Femur (tissue), 1 donor: ENCODE results near the gene FBXL20.
A peak's percentile ranks its signal among the peaks of the same experiment; 100 is the strongest.
"Not testable (repeated sequence)": the region's sequence is repeated elsewhere in the genome, so short reads cannot be mapped to it uniquely, and the experiment has no call there.

ENCODE experiments used
- DNase-seq: peaks from one replicate; pipeline ENCODE4 v3.0.0-alpha.2; 2017

Gene FBXL20, protein sequence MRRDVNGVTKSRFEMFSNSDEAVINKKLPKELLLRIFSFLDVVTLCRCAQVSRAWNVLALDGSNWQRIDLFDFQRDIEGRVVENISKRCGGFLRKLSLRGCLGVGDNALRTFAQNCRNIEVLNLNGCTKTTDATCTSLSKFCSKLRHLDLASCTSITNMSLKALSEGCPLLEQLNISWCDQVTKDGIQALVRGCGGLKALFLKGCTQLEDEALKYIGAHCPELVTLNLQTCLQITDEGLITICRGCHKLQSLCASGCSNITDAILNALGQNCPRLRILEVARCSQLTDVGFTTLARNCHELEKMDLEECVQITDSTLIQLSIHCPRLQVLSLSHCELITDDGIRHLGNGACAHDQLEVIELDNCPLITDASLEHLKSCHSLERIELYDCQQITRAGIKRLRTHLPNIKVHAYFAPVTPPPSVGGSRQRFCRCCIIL

DNA sequence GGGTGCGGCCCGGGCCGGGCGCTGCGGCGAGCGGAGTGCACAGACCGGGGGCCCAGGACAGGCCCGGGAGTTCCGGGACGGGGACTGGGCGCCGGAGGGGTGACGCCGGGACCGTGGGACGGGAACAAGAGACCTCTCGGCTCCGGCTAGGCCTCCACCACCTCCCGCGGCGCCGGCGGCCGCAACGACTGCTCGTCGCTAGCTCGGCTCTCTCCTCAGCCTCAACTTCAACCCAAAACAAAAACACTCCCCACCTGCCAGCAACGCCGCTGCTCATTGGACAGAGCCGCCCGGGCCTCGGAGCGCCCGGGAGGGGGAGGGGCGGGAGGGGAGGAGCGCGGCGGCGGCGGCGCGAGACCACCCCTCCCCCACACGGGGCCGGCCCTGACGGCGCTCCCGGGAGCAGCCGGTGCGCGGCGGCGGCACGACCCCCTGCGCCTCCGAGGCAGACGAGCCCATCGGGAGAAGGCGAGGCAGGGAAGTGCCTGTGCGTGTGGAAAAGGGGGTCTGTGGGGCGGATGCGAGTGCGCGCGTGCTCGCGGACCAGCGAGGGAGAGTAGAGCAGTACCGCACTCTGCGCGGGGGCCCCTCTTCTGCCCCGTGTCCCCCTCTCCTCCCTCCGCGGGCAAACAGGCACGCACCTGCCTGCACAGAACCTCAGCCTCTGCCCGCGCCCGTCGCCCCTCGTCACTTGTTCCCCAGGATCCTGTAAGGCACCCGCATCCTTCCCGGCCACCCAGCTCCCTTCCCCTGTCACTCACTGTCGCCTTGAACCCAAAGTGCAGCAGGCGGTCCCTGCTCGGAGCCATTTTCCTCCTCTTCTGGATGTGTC is at the start of gene FBXL20:
Gene FBXL20, minus strand, starts transcription at position 215 of the 832 bp plus-strand sequence. CDS start 224 bp downstream, outside the sequence.
- peak; percentile 96 for DNase-seq

DNA sequence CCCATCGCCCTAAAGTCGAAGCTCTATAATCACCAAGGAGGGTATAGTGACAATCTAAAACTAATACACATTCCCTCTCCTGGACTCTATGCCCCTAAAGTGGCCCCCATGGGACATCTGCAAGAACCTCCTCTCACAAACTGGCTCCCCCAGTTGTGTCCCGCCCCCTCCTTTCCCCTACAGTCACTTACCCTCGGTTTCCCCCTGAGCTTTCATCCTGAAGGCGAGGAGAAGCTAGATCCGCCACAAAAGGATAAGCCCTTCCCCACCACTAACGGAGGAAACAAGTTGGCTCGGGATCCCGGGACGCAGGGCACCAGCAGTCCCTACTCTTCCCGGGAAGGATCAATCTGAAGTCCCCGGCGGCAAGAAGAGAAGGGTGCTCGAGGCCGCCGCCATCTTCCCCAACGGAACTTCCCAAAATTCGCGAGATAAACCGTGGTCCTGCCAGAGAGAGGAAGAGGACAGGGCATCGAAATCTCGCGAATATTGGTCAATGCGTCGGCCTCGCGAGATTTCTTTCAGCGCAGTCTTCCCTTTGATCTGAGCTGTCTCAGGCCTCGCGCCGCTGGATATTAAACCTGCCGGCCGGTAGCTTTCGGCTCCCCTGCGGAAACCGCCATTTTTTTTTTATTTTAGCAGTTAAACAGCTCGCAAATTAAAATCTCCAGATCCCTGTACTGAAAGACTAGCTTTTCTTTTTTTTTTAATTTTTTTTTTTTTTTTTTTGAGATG is 49.6 kb upstream of the FBXL20 start, which contains the start of gene MED1:
Gene MED1, minus strand, starts transcription at position 417 of the 735 bp plus-strand sequence. Its CDS starts 201 bp downstream, at position 216.
- DNase-seq, result peak; percentile 98

DNA sequence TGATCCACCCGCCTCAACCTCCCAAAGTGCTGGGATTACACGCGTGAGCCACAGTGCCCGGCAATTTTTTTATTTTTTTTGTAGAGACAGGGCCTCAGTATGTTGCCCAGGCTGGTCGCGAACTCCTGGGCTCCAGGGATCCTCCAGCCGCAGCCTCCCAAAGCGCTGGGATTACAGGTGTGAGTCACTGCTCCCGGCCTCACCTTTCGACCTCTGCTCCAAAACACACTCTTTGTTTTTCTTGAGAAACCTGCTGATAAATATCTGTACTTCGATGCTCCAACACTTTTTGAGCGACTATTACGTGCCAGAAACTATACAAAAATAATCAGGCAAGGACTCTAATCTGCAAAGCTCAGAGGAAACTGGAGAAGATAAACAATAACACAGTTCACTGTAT is 48.6 kb upstream of the FBXL20 start:
- DNase-seq, result no peak

DNA sequence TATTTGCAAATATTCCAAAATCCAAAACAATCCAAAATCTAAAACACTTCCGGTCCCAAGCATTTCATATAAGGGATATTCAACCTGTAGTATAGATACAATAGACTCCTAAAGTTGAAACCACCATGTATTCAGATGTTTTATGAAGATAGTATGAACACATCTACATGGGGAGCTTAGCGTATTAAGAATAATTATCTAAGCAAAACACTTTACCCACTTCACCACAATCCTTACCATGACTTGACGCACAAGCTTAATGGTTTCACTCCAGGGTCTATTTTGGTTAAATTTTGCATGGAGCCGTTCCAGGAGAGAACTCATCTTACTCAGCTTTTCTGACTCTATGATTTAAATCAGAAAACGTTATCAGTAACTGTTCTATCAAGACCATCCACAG is 46.1 kb upstream of the FBXL20 start:
- DNase-seq, result no peak

DNA sequence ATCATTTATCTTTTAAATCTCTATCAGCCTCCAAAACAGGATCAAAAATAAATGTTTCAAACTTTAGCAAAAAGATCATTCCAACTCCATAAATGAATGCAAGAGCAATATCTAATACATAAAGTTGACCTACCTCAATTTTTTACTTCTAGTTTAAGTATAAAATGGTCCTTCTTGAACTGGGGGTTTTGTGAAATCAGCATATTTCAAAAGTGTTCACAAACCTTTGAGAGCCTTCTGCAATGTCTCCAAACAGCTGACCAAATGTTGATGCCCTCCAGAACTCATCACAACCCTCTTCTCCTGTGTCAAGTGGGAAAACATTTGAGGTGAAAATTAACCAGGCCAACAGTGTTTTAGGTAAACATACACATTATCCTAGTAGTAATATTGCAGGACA is 41.9 kb upstream of the FBXL20 start:
- DNase-seq, result no peak

DNA sequence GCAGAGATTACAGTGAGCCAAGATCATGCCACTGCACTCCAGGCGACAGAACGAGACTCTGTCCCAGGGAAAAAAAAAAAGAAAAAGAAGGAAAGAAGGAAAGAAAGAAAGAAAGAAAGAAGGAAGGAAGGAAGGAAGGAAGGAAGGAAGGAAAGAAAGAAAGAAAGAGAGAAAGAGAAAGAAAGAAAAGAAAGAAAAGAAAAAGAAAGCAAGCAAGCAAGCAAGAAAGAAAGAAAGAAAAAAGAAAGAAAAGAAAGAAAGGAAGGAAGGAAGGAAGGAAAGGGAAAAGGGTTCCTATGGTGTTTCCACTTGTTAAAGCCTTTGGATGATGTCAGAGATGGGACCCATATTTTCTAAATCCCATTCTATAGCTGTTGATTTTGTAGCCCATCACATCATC is 38.4 kb upstream of the FBXL20 start:
- DNase-seq, result not testable (repeated sequence)

DNA sequence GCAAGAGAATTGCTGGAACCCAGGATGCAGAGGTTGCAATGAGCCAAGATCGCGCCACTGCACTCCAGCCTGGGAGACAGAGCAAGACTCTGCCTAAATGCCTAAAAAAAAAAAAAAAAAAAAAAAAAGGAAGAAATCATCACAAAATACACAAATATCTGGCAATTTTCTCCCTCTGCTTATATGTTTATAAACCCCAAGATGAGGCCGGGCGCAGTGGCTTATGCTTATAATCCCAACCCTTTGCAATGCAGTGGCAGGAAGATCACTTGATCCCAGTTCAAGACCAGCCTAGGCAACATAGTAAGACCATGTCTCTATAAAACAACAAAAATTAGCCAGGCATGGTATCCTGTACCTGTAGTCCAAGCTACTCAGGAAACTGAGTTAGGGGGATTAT is 28.2 kb upstream of the FBXL20 start:
- DNase-seq, result no peak

DNA sequence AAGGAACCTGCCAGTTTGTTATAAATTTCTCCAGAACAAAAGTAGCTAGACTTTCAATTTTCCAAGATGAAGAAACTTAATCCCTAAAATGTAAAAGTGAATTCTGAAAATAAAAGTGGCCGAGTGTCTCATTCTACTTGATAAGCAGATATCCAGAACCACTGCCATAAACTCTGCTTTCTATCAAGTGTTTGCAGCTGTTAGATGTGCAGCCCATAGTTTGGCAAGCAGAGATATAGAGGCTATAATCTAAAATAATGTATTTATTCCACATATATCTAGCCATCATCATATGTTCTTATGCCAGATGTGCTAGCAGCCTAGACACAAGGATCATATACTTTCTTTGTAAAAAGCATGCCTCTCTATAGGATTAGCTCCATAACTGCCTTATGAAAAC is 14.7 kb upstream of the FBXL20 start:
- no peak for DNase-seq

DNA sequence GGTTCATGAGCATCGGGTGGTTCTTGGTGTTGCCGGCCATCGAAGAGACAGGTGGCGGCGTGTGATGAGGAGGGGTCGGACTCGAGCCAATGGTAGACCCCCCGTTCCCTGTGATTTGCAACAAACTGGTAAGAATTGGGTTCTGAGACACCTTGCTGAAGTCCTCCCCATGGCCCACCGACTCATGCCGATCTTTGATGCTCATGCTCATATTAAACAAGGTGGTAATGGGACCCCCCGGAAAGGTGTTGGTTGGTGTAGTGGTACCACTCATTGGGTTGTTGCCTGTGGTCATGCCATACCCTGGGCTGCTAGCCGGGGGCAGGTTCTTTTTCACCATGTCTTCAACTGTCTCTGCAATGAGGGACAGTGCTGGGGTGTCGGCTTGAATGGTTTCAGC is 8.9 kb upstream of the FBXL20 start:
- DNase-seq, result no peak

DNA sequence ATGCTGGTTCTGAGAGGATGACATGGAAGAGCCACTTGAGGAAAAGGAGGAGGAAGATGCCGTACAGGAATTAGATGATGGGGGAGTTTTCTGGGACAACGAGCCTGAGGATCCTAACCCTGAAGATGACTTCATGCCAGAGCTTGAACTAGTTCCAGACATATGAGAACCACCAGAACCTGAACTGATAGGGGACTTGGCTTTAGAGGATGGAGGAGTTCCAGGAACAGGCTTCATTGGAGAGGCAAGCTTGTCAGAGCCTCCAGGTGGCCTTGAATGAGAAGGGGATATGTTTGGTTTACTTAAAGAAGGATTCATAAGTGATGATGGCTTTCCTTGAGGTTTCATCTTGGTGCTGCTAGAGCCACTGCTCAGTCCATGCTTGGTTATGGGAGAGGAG is 6.9 kb upstream of the FBXL20 start:
- DNase-seq, result no peak

DNA sequence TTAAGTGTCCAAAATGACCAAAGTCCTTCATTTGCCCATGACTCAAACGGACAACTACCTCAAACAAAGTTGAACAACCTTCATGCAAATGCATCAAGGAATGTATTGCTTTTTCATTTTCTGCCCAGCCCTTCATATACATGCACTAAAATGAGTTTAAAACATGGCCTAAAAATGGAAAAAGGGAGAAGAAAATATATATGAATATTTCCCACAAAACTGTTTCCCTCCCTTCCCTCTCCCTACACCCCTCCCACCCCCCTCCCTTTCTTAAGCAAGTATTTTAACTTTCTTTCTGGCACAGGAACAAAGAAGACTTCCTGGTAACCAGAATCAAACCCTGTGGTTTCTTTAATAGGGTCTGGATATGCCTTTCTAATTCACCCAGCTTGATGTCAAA is 5.5 kb upstream of the FBXL20 start:
- no peak for DNase-seq

DNA sequence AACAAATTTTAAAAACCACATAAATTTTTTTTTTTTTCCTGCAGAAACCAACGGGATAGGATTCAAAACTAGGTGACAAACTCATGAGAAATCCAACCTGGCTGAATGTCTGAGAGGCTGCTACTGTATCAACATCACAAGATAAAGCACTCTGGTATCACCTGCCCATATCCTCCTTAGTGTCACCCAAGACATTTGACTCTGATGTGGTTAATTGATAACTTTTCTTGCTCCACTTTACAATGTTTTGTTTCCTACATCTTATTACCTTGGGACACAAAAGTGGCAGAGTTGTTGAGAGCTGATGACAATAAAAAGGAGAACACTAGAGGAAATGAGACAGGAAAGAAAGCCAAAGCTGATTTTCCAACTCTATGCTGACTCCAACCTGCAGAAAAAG is 4.0 kb upstream of the FBXL20 start:
- no peak for DNase-seq

DNA sequence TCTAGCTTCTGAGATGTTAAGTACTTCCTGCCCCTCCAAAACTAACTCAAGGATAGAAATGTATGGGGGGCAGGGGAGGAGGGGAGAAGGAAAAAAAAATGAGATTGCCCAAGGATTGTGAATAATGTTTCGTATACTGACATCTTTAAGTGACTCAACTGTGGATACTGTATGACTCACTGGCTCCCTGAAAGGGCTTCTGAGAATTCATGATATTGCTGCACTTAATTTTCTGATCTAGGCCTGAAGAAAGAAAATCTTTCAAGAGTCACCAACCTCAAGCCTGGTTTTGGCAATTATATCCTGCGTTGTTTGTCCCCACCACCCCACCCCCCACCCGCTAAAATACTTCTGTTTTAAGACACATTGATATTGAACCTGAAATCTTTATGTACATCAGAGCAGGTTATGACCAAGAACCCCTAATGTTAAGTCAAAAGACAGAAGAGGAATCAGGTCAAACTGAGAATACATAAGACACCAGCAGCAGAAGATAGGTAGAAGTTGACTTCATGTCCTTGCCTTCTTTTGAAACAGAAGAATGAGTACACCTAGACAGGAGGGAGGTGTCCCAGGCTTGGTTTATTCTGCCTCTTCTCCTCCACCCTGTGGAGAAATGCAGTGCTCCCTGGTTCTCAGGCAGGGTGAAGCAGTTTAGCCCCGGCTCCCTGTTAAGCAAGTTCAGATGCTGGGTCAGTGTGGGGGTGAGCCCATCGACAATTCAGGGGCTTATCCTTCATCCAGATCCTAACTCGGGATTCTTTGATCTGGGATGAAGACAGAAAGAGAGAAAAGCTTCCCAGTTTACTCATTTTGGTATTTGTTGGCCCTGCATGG is 3.3 kb upstream of the FBXL20 start:
- DNase-seq, result no peak

DNA sequence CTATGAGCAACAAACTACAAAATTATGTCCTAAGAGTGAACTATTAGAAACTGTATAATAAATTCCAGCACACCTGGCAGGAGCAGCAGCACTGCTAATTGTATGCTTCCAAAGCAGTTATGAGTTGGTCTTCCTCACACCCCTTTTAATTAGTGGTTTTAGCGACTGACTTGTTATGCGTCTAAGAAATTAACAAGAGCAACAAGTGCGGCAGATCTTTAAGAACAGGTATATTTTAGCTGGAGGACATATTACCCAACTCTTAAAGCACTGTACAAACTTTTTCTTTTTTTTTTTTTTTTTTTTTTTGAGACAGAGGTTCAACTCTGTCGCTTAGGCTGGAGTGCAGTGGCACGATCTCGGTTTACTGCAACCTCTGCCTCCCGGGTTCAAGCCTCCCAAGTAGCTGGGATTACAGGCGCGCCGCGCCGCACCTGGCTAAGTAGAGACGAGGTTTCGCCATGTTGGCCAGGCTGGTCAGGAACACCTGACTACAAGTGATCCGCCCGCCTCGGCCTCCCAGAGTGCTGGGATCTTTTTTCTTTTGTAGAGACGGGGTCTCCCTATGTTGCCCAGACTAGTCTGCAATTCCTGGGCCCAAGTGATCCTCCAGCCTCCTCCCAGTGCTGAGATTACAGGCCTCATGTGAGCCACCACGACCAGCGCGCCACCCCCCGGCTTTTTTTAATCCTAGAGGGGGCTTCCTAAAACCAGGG is 1.6 kb upstream of the FBXL20 start:
- DNase-seq, result no peak

DNA sequence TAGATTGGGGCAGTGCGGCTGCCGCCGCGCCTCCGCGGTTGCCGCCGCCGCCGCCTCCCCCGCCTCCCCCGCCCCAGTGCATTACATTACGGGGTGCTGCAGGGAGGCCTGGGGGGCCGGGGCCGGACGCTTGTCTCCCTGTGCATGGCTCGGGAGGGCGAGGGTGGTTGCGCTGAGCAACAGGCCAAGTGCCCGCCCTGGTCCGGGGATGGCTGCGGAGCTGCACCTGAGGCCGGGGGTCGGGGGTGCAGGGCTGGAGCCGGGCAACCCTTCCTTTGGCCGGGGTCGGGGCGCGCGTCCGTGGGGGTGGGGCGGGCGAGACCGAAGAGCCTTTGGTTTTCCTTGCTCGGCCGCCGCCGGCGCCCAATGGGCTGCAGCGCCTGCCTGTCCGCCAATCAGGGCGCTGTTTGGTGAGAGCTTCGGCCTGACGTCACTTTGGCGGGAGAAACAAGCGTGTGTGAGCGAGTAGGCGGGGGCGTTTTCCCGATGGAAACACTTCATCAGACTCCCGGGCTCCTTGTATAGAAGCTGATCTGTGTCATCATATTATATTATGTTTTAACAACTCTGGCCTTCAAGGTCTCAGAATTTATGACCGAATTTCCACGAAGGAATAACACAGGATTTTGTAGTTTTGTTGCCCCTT is 941 bp upstream of the FBXL20 start:
- peak; percentile 96 for DNase-seq

DNA sequence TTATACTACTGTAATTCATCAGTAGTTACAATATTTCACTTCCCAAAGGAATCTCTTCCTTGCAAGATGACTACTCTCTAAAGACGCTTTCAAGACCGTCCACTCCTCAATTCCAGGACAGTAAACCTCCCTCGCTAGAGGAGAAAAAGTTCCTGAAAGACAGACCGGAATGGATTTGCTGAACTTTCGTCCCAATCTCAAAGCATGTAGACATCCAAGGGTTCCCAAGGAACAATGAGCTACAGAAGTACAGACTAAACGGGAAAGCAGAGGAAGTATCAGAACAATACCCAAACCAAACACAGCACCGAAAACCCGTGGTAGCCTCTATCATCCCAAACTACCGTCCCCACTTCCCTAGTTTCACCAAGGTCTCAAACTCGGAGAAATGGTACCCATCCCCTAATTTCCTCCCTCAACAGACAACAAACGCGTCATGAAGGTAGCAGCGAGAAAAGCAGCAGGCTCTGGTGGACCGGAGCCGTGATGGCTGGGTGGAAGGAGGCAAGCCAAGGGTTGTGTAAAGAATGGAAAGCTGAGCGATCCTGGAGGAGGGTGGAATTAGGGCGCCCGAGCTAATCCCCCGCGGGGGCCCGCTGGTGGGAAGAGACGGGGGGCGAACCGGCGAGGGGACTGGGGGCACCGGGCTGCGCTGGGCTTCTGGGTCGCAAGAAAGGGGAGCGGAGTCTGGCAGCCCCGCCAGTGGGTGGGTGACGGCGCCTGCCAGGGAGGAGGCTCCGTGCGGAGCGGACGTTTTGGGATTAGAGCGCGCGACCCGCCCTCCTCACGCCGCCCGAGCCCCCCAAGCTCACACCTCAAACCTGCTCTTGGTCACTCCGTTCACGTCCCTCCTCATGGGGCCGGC is 647 bp downstream of the FBXL20 start:
- DNase-seq, result peak; percentile 46

DNA sequence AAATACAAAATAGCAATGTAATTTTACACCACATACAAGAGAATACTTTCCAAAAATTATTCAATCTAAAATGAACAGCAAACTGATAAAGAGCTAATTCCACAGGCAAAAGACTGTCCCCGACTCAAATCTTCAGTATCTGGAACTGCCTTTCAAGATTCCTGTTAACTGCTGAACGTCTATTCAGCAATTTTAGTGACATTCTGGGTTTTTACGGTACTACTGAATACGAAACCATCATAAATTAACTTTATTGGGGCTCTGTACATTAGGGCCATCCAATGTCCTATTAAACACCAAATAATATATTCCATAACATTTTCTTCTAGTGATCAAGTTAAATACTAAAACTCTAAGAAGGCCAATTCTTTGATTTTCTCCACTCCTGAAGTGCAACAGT is 1.6 kb downstream of the FBXL20 start:
- DNase-seq, result no peak

DNA sequence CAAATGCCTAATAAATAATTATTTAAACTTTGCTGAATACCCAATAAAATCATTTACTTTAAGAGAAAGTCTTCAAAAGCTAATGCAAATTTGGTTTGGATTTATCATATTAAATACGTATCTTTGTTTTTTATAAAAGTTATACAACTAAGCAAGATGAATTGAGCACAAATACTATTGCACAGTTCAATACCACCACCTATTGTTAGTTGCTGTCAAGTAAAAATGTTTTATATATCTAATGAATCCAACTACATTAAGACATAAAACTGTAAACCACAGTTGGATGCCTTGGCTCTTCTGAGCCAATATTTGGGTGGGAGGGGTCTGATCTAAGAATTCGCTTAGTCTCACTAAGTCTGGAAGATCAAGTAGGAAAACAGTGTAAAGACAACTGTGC is 7.7 kb downstream of the FBXL20 start:
- no peak for DNase-seq

DNA sequence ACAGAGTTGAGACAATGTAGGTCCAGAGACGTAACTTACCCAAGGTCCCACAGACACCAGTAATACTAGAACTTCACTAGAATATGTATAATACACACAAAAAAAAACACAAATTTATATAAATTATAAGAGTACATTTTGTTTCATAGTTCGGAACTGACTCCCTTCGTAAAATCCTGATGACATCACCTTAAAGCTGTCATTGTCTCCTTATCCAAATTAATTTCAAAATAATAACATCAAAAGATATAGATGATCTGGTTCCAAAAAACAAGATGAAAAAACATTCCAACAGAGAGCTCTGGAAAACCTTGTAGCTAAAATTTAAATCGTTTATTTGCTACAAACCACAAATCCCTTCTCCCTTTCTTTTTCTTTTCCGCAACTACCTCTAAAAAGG is 10.0 kb downstream of the FBXL20 start:
- no peak for DNase-seq

DNA sequence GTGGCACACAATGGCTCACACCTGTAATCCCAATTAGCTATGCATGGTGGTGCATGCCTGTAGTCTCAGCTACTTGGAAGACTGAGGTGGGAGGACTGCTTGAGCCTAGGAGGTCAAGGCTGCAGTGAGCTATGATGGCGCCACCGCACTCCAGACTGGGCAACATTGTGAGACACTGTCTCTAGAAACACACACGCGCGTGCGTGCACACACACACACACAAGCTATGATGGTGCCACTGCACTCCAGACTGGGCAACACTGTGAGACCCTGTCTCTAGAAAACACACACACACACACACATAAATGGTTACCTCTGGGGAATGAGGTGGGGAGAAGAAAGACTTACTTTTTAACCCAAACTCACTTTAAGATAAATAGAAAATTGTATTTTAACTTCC is 16.4 kb downstream of the FBXL20 start:
- DNase-seq, result no peak
